Measurements from ENCODE around the gene NUDT3. TPM values are rescaled to one million over a fixed set of nuclear protein-coding genes. Genes with fewer than 3 reads are reported as not detected.
A peak's percentile ranks its signal among the peaks of the same experiment; 100 is the strongest.

Gene NUDT3
- total and polyA plus RNA-seq, 4 experiments from 2014 or later, result 7.0 to 25.9 (median 18.0) TPM

DNA sequence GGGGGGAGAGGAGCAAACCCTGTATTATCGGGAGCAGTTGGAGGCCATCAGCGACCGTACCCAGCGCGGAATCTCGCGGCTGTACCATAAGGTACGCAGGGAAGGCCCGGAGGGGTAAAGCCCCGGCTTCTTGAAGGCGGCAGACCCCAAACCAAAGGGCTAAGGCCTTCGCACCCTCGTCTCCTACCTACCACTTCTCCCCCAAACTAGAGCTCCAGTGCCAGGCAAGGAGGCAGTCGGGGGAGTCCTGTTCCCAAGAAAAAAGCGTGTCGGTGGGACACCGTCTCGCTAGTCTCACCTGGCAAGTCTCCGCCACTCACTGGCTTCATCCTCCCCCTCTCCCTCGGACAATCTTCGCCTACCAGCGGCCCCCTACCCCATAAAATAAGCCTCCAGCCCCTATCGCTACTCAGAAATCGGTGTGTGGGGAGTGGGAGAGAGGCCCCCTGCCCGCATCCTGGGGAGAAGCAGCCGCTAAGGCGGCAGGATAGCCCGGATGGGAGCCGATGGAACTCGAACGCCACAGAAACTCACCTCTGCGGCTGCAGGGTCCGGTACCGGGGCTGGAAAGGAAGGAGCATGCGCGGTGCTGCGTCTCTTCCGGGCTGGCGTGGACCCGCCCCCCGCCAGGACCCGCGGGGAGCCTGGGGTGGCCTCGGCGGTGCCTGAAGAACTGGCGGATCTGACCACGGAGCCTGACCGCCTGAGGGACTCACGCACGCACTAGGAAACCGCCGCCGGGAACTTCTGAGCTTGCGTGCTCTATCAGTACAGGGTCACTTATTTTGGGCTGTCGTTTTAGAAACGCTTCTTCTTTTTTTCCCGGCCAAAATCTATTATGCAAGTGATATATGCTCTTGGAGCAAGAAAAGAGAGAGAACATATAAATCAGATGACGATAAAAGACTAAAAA lies 33.3 kb upstream of the NUDT3 start, which contains the start of gene RPS10:
RPS10 (minus strand) TSS at position 572 of the 913 bp plus-strand sequence. CDS start 848 bp downstream, outside the sequence.
- Histone ChIP-seq H3K9me3 (ENCODE audit: control insufficient read depth in 1 of 2, low read length in 2 of 2) (no peaks in the 10 kb centered on the region), H3K36me3 (ENCODE audit: insufficient read depth, low read length) (peaks cover 32% of the 10 kb centered on the region), H3K27me3 (ENCODE audit: insufficient read depth, low read length) (no peaks in the 10 kb centered on the region), H3K4me1 (ENCODE audit: insufficient read depth, low read length) (peaks cover 30% of the 10 kb centered on the region), H3K27ac (ENCODE audit: low read depth, low read length) (peak within 1 kb of the TSS; percentile 94), H3K4me3 (ENCODE audit: low read length in 2 of 2) (peak within 1 kb of the TSS; percentile 80 to 95)
- Mint-ChIP-seq H3K9me3 (no peaks in the 10 kb centered on the region), H3K36me3 (peaks cover 25 to 40% of the 10 kb centered on the region in 2 donors), H3K27ac (peak within 1 kb of the TSS; percentile 96 to 99 (median 97)), H3K27me3 (no peaks in the 10 kb centered on the region), H3K4me1 (peaks cover 16 to 42% (median 32%) of the 10 kb centered on the region in 4 donors), H3K4me3 (peak within 1 kb of the TSS; percentile 97 to 99 (median 98))
- CTCF ChIA-PET (ENCODE audit: partially characterized antibody), result interaction anchor here (1.2 to 4.1 kb wide), 5 partner anchors 10 to 262 kb away, joined by 3 to 12 read pairs (median 11); partner anchors contain the start of gene SMIM29
- DNase-seq, result peak; percentile 85 to 90 (median 87)
- POLR2A ChIA-PET (ENCODE audit: partially characterized antibody), result interaction anchor here (0.6 to 2.8 kb wide), 16 partner anchors 10 to 1462 kb away, joined by 3 to 19 read pairs (median 4); partner anchors contain the start of genes GRM4, HMGA1, NUDT3 and SMIM29
- intact Hi-C loops (cut with micrococcal nuclease), result loop anchor here (1.0 to 2.0 kb wide), 3 partner anchors 33 to 637 kb away; partner anchors contain the start of genes LEMD2, NUDT3 and SMIM29

DNA sequence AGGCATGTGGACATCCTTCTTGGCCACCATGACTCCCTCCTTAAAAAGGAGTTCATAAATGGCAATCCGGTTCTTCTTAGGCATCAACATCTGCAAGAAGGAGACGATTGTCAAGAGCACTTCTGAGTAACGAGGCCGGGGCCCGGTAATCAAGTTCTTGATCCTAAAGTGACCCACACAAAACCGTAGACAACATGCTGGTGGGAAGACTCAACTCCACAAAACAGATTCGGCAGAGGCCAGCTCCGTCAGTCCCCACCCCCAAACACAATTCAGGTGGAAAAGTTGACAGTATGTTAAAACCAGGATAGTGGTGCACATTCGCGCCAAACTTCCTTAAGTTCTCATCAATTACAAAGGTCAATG lies 32.6 kb upstream of the NUDT3 start:
- Histone ChIP-seq H3K27me3 (ENCODE audit: insufficient read depth, low read length) (no peaks in the 10 kb centered on the region), H3K4me1 (ENCODE audit: insufficient read depth, low read length) (peaks cover 30% of the 10 kb centered on the region), H3K4me3 (ENCODE audit: low read length in 2 of 2) (peak overlapping the region; percentile 80 to 95), H3K9me3 (ENCODE audit: control insufficient read depth in 1 of 2, low read length in 2 of 2) (no peaks in the 10 kb centered on the region), H3K27ac (ENCODE audit: low read depth, low read length) (peak overlapping the region; percentile 94), H3K36me3 (ENCODE audit: insufficient read depth, low read length) (peaks cover 36% of the 10 kb centered on the region)
- Mint-ChIP-seq H3K4me3 (peak overlapping the region; percentile 97 to 99 (median 98)), H3K4me1 (peaks cover 16 to 43% (median 32%) of the 10 kb centered on the region in 4 donors), H3K9me3 (no peaks in the 10 kb centered on the region), H3K27me3 (no peaks in the 10 kb centered on the region), H3K36me3 (peaks cover 25 to 45% of the 10 kb centered on the region in 2 donors), H3K27ac (peak overlapping the region; percentile 96 to 99 (median 97))
- ChIA-PET POLR2A (ENCODE audit: partially characterized antibody) (interaction anchor here (0.6 to 2.8 kb wide), 6 partner anchors 9 to 215 kb away, joined by 3 to 19 read pairs (median 14); partner anchors contain the start of genes HMGA1, NUDT3 and SMIM29), CTCF (ENCODE audit: partially characterized antibody) (interaction anchor here (2.5 to 4.1 kb wide), 4 partner anchors 10 to 261 kb away, joined by 11 to 12 read pairs (median 12); partner anchors contain the start of gene SMIM29)
- intact Hi-C loops (cut with micrococcal nuclease), result loop anchor here (2.0 kb wide), 1 partner anchor 32 kb away; the partner anchor contains the start of gene NUDT3
- DNase-seq, result peak in 1 of 5 donors; percentile 13

DNA sequence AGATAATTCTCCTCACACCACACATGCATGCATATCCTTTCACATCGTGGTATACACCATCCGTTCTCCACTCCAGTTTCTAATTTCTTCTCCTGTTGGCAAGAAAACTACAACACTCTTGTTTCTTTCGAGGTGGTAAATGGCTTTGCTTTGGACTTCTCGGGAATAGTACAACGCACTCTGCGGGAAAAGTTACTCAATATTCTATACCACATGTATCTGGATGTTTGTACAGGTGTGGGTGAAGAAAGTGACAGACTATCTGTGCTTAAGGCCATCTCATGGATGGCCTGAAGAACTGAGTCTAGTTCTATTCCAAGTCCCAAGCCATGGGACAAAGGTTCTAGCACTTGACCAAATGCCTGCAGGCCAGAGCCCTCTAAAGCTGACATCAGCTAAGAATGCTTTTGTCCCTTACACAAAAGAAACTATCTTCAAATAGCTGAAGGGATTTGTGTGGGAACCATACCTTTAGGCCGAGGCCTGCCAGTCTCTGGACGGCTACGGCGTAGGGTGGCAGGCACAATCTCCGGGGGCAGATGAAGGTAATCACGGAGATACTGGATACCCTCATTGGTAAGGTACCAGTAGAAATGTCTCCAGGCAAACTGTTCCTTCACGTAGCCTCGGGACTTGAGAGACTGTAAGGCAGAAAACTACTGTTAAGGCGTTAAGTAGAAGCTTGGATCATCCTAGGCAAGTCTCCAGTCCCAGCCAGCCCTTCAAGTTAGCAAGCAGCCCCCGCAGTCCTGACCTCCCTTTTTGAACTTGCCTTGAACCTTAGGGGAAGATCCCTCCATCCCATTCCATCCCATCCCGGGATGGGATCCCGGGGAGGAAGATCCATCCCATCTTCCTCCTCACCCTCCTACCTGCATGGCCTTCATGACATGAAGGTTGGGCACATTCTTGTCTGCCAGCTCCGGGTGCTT lies 32.0 kb upstream of the NUDT3 start:
- no peaks in the 10 kb centered on the region for H3K27me3 Mint-ChIP-seq
- intact Hi-C loops (cut with micrococcal nuclease), result loop anchor here (2.0 kb wide), 1 partner anchor 32 kb away; the partner anchor contains the start of gene NUDT3
- peak overlapping the region; percentile 80 to 95 for H3K4me3 ChIP-seq (ENCODE audit: low read length in 2 of 2)
- H3K9me3 Mint-ChIP-seq, result no peaks in the 10 kb centered on the region
- H3K27ac Mint-ChIP-seq, result peak overlapping the region; percentile 96 to 99 (median 97)
- ChIA-PET CTCF (ENCODE audit: partially characterized antibody) (interaction anchor here (0.6 to 4.1 kb wide), 6 partner anchors 9 to 261 kb away, joined by 3 to 12 read pairs (median 11); partner anchors contain the start of gene SMIM29), POLR2A (ENCODE audit: partially characterized antibody) (interaction anchor here (0.6 to 2.8 kb wide), 7 partner anchors 9 to 214 kb away, joined by 3 to 19 read pairs (median 13); partner anchors contain the start of genes HMGA1, NUDT3 and SMIM29)
- H3K4me3 Mint-ChIP-seq, result peak overlapping the region; percentile 97 to 99 (median 98)
- no peak for DNase-seq
- peak overlapping the region; percentile 94 for H3K27ac ChIP-seq (ENCODE audit: low read depth, low read length)
- peaks cover 16 to 47% (median 32%) of the 10 kb centered on the region in 4 donors for H3K4me1 Mint-ChIP-seq
- H3K36me3 ChIP-seq (ENCODE audit: insufficient read depth, low read length), result peaks cover 41% of the 10 kb centered on the region
- H3K27me3 ChIP-seq (ENCODE audit: insufficient read depth, low read length), result no peaks in the 10 kb centered on the region
- H3K36me3 Mint-ChIP-seq, result peaks cover 29 to 51% of the 10 kb centered on the region in 2 donors
- no peaks in the 10 kb centered on the region for H3K9me3 ChIP-seq (ENCODE audit: control insufficient read depth in 1 of 2, low read length in 2 of 2)
- peaks cover 30% of the 10 kb centered on the region for H3K4me1 ChIP-seq (ENCODE audit: insufficient read depth, low read length)

DNA sequence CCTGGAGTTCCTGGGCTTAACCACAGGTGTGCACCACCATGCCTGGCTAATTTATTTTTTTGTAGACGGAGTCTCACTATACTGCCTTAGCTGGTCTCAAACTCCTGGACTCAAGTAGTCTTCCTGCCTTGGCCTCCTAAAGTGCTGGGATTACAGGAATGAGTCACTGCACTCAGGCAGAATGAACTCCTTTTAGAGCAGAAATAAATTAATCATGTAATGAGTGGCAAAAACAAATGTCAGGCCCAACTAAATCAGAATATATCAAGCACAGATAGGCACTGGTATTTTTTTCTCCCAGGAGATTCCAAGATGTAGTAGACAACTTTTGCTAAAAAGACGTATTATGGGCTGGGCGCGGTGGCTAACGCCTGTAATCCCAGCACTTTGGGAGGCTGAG lies 30.8 kb upstream of the NUDT3 start:
- no peaks in the 10 kb centered on the region for H3K9me3 Mint-ChIP-seq
- Histone ChIP-seq H3K9me3 (ENCODE audit: control insufficient read depth in 1 of 2, low read length in 2 of 2) (no peaks in the 10 kb centered on the region), H3K27me3 (ENCODE audit: insufficient read depth, low read length) (no peaks in the 10 kb centered on the region), H3K4me1 (ENCODE audit: insufficient read depth, low read length) (peaks cover 30% of the 10 kb centered on the region), H3K4me3 (ENCODE audit: low read length in 2 of 2) (no peak overlapping the region), H3K27ac (ENCODE audit: low read depth, low read length) (no peak overlapping the region), H3K36me3 (ENCODE audit: insufficient read depth, low read length) (peaks cover 48% of the 10 kb centered on the region)
- CTCF ChIA-PET (ENCODE audit: partially characterized antibody), result interaction anchor here (1.2 to 4.1 kb wide), 3 partner anchors 30 to 260 kb away, joined by 4 to 12 read pairs (median 12); no protein-coding TSS in a partner anchor
- H3K27ac Mint-ChIP-seq, result peak overlapping the region in 4 of 7 donors; percentile 15 to 99 (median 68)
- POLR2A ChIA-PET (ENCODE audit: partially characterized antibody), result interaction anchor here (0.8 kb wide), 1 partner anchor 9 kb away, joined by 4 read pairs; no protein-coding TSS in a partner anchor
- peak overlapping the region in 4 of 8 donors; percentile 9 to 48 (median 36) for H3K4me3 Mint-ChIP-seq
- no peaks in the 10 kb centered on the region for H3K27me3 Mint-ChIP-seq
- peaks cover 16 to 52% (median 33%) of the 10 kb centered on the region in 4 donors for H3K4me1 Mint-ChIP-seq
- H3K36me3 Mint-ChIP-seq, result peaks cover 34 to 58% of the 10 kb centered on the region in 2 donors
- intact Hi-C loops (cut with micrococcal nuclease), result no loop called here
- no peak for DNase-seq

DNA sequence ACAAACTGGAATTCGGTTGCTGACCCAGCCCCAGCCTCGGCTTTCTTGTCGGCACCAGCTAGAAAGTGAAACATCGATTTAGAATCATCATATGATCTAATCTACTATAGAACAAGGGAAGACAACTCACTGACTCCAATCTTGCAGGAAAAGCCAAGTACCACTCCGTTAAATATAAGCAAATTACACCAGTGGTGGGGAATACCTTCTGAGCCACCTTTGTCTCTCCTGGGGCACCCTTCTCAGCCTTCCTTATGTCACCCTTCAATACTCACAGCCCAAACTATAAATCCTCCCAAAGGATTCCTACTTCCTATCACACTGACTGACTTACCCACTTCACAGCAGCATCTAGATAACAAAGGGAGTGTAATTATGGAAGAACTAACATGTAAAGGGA lies 25.9 kb upstream of the NUDT3 start:
- H3K36me3 Mint-ChIP-seq, result peaks cover 45 to 63% of the 10 kb centered on the region in 2 donors
- H3K9me3 Mint-ChIP-seq, result no peaks in the 10 kb centered on the region
- POLR2A ChIA-PET (ENCODE audit: partially characterized antibody), result interaction anchor here (1.2 kb wide), 1 partner anchor 169 kb away, joined by 3 read pairs; the partner anchor contains the start of gene SMIM29
- H3K4me1 Mint-ChIP-seq, result peaks cover 4 to 34% (median 15%) of the 10 kb centered on the region in 4 donors
- Histone ChIP-seq H3K27me3 (ENCODE audit: insufficient read depth, low read length) (no peaks in the 10 kb centered on the region), H3K9me3 (ENCODE audit: control insufficient read depth in 1 of 2, low read length in 2 of 2) (no peaks in the 10 kb centered on the region), H3K4me3 (ENCODE audit: low read length in 2 of 2) (no peak overlapping the region), H3K4me1 (ENCODE audit: insufficient read depth, low read length) (peaks cover 5% of the 10 kb centered on the region), H3K27ac (ENCODE audit: low read depth, low read length) (no peak overlapping the region), H3K36me3 (ENCODE audit: insufficient read depth, low read length) (peaks cover 61% of the 10 kb centered on the region)
- H3K27ac Mint-ChIP-seq, result peak overlapping the region in 6 of 7 donors; percentile 2 to 89 (median 20)
- DNase-seq, result no peak
- CTCF ChIA-PET (ENCODE audit: partially characterized antibody), result interaction anchor here (5.4 kb wide), 1 partner anchor 223 kb away, joined by 60 read pairs; no protein-coding TSS in a partner anchor
- no peaks in the 10 kb centered on the region for H3K27me3 Mint-ChIP-seq
- no peak overlapping the region for H3K4me3 Mint-ChIP-seq
- intact Hi-C loops (cut with micrococcal nuclease), result no loop called here

DNA sequence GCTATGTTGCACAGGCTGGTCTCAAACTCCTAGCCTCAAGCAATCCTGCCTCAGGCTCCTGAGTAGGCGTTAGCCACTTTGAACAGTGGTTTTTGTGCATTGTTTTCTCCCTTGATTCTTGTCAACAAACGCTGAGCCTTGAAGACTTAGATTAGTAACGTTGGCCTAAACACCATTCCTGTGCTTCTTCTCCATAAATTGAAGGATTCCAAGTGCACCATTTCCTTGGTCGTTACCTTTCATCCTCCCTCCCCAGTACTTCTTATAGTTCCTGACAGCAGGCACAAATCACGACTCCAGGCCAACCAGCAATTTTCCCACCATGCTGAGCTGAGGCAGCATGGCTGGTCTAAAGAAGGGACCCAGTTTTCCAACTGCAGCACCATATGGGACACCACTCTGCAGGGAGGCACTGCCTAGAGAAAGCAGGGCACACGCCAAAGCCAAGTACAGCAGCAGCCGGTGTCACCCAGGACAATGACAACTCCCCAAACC lies 24.5 kb upstream of the NUDT3 start:
- no peak overlapping the region for H3K4me3 ChIP-seq (ENCODE audit: low read length in 2 of 2)
- H3K27ac ChIP-seq (ENCODE audit: low read depth, low read length), result no peak overlapping the region
- peaks cover 3 to 27% (median 11%) of the 10 kb centered on the region in 4 donors for H3K4me1 Mint-ChIP-seq
- ChIA-PET POLR2A (ENCODE audit: partially characterized antibody) (interaction anchor here (1.1 to 3.3 kb wide), 3 partner anchors 8 to 180 kb away, joined by 3 to 45 read pairs (median 19); partner anchors contain the start of genes HMGA1, RPS10 and SMIM29), CTCF (ENCODE audit: partially characterized antibody) (interaction anchor here (0.7 to 5.4 kb wide), 7 partner anchors 24 to 254 kb away, joined by 3 to 70 read pairs (median 18); partner anchors contain the start of genes NUDT3 and SMIM29)
- no peak for DNase-seq
- no peaks in the 10 kb centered on the region for H3K9me3 Mint-ChIP-seq
- peaks cover 52% of the 10 kb centered on the region for H3K36me3 ChIP-seq (ENCODE audit: insufficient read depth, low read length)
- intact Hi-C loops (cut with micrococcal nuclease), result no loop called here
- no peaks in the 10 kb centered on the region for H3K27me3 Mint-ChIP-seq
- no peaks in the 10 kb centered on the region for H3K4me1 ChIP-seq (ENCODE audit: insufficient read depth, low read length)
- peaks cover 38 to 60% of the 10 kb centered on the region in 2 donors for H3K36me3 Mint-ChIP-seq
- H3K4me3 Mint-ChIP-seq, result no peak overlapping the region
- H3K27ac Mint-ChIP-seq, result peak overlapping the region in 2 of 7 donors; percentile 42 to 52
- no peaks in the 10 kb centered on the region for H3K9me3 ChIP-seq (ENCODE audit: control insufficient read depth in 1 of 2, low read length in 2 of 2)
- H3K27me3 ChIP-seq (ENCODE audit: insufficient read depth, low read length), result no peaks in the 10 kb centered on the region
